Pancreas (tissue), 10 donors: ENCODE results near the gene ITPK1. TPM values are rescaled to one million over a fixed set of nuclear protein-coding genes. Genes with fewer than 3 reads are reported as not detected.

Experiments used
- ATAC-seq, 4 donors: fragments of 200-7000 bp; cut with Tn5 transposase; one replicate each; pipeline versions ENCODE4 v1.8.0 to v1.9.1; 2020; ENCODE audit warnings: mild to moderate bottlenecking in 4 of 4, moderate library complexity in 4 of 4
- DNase-seq, 6 donors: peaks; one replicate each; pipeline ENCODE4 v3.0.0-alpha.2; 2020
- FAIRE-seq: peaks from 2 replicates; lab custom pipeline; 2012; peaks lifted over from hg19 to GRCh38; lab: Jason Lieb, UNC
- H3K27ac ChIP-seq, 4 donors: fragments of 200-600 bp; sonication (generic); 1 replicate in 3 of 4; 2 replicates in 1 of 4; pipeline versions ENCODE4 v1.5.0 to v1.8.0; 2020
- H3K27me3 ChIP-seq, 4 donors: fragments of 200-600 bp; one replicate each; pipeline ENCODE4 v1.8.0; 2021
- H3K36me3 ChIP-seq, 3 donors: fragments of 200-600 bp; sonication (generic) in 1 of 3; one replicate each; pipeline versions ENCODE4 v1.5.0 to v1.8.0; 2020 to 2021
- H3K4me1 ChIP-seq, 3 donors: fragments of 200-600 bp; one replicate each; pipeline ENCODE4 v1.8.0; 2021
- H3K4me3 ChIP-seq, 4 donors: fragments of 200-600 bp; sonication (generic) in 2 of 4; one replicate each; pipeline versions ENCODE4 v1.5.0 to v1.8.0; 2020 to 2021
- H3K9me3 ChIP-seq, 4 donors: fragments of 200-600 bp; one replicate each; pipeline ENCODE4 v1.8.0; 2021
- WGBS, 2 donors: extraction: QIAGEN DNeasy Blood & Tissue Kit; methylation state at CpG; one replicate each; pipeline ENCODE4 v1.1.7; 2013; 5-methylcytosine and 5-hydroxymethylcytosine counted together
- intact Hi-C, 3 donors: fragments of 100-400 bp; cut with DNase I; formaldehyde crosslinking; loops; one replicate each; pipeline versions ENCODE4 v1.11.1 to v1.14.2; 2022
- polyA plus RNA-seq, 2 donors: library from polyadenylated mRNA; stranded (reverse); fragments of 200-250 nt; gene quantifications; one replicate each; pipeline ENCODE4 v1.2.3, GENCODE V29; 2013
- total RNA-seq, 6 donors: library from RNA; stranded (reverse); fragmentation: NEBNext Ultra II Directional in 4 of 6; extraction: Animal tissue kit (Norgen Biotek cat#: 25700) in 4 of 6; gene quantifications; one replicate each; pipeline versions ENCODE4 v1.2.1 to v1.2.4, GENCODE V29; 2021 to 2023
- TF ChIP-seq, protein P1 (sequence below), 4 donors: fragments of 200-600 bp; sonication (generic) in 3 of 4; IDR thresholded peaks; one replicate each; pipeline versions ENCODE4 v1.5.0 to v1.8.0; 2021; ENCODE audit warnings: antibody characterized with exemption in 4 of 4
- donor health status: healthy with polysubstance abuse.
- donor health status: DM: no; HTN: no; CAD: no; lungs with moderate emphysema.
- donor health status: DM: no; HTN: no; CAD: no.
- donor health status: control.
- donor health status: control.
- donor health status: Bipolar disorder and iron deficiency.
- donor health status: DM: yes; HTN: yes; CAD: no.
- donor health status: DM: no; HTN: no; CAD: no.
- donor health status: DM: no; HTN: no; CAD: no.
- donor health status: DM: yes; HTN: yes; CAD: no.

ITPK1 gene
- total and polyA plus RNA-seq, 8 donors: 23.2 to 38.3 (median 33.0) TPM

DNA sequence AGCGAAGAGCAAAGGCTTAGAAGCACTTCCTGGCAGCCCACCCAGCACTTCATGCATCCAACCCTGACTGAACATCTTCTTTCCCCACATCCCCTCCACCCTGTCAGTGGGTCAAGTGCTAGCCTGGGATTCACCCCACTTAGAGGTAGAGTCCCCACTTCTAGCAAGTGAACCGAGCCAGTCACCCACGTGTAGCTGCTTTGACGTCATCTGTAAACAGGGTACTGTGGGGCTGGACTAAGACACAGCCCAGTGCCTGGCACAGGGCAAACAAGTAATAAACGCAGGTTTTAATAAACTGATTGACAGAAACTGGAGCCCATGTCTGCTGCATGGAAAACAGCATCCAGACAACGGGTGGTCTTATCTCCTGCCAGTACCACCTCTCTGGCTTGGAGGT, 61.7 kb downstream of the ITPK1 start:
- Histone ChIP-seq H3K4me3 (no peak overlapping the region), H3K27me3 (no peaks in the 10 kb centered on the region), H3K4me1 (peaks cover 9 to 22% (median 15%) of the 10 kb centered on the region in 3 donors), H3K36me3 (no peaks in the 10 kb centered on the region), H3K9me3 (no peaks in the 10 kb centered on the region), H3K27ac (no peak overlapping the region)
- intact Hi-C loops: no loop called here
- peak in 1 of 6 donors; percentile 18 for DNase-seq
- TF ChIP-seq, protein P1, sequence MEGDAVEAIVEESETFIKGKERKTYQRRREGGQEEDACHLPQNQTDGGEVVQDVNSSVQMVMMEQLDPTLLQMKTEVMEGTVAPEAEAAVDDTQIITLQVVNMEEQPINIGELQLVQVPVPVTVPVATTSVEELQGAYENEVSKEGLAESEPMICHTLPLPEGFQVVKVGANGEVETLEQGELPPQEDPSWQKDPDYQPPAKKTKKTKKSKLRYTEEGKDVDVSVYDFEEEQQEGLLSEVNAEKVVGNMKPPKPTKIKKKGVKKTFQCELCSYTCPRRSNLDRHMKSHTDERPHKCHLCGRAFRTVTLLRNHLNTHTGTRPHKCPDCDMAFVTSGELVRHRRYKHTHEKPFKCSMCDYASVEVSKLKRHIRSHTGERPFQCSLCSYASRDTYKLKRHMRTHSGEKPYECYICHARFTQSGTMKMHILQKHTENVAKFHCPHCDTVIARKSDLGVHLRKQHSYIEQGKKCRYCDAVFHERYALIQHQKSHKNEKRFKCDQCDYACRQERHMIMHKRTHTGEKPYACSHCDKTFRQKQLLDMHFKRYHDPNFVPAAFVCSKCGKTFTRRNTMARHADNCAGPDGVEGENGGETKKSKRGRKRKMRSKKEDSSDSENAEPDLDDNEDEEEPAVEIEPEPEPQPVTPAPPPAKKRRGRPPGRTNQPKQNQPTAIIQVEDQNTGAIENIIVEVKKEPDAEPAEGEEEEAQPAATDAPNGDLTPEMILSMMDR (IDR thresholded peaks at IDR 0.05): no peak
- 78 to 80% methylated on average over 6 of the region's 6 CpGs for WGBS, 2 donors
- ATAC-seq: no peak
- FAIRE-seq: no peak

DNA sequence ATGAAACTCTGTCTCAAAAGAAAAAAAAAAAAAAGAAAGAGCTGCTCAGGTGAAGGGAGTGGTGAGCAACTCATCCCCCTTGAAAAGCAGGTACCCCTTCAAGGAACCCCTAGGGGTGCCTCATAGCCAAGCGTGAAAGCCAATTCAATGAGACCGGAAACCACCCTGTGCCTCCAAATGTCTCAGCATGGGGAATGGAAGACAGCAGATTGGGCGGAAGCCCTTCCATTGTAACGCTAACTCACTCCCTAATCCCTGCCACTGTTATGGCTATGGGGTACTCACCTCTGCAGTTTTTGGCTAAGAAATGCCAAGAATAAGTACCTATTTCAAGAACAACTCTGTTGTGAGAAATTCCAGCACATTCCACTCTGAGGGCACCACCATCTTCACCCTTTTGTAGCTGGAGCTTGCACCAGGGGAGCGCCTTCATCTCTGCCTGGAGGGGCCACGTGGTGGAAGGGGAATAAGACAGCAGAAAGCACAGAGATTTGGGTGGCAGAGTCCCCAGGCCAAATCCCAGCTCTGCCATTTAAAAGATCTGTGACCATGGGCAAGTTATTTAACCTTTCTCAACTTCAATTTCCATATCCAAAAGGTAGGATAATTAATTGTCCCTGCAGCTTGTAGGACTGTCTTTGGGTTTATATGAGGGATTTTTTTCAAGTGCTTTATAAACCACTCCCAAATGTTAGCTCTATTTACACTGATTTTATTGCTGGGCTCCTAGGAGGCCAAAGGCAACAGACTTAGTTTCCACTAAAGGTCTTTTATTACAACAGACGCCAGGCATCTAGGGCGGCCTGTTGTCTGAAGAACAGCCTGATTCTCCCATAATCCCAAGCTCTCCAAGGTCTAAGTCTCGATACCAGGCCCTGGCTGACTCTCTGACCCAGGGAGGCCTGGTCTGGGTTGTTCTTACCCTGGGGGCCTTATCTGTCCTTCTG, 63.9 kb downstream of the ITPK1 start:
- DNase-seq (peak in 1 of 6 donors; percentile 11), FAIRE-seq (no peak), ATAC-seq (no peak)
- WGBS, 2 donors: 97 to 98% methylated on average over 9 of the region's 9 CpGs
- Histone ChIP-seq H3K4me3 (no peak overlapping the region), H3K36me3 (no peaks in the 10 kb centered on the region), H3K27me3 (no peaks in the 10 kb centered on the region), H3K9me3 (no peaks in the 10 kb centered on the region), H3K4me1 (peaks cover 9 to 21% (median 15%) of the 10 kb centered on the region in 3 donors), H3K27ac (no peak overlapping the region)
- TF ChIP-seq, protein P1 (IDR thresholded peaks at IDR 0.05): no peak
- intact Hi-C loops: no loop called here

DNA sequence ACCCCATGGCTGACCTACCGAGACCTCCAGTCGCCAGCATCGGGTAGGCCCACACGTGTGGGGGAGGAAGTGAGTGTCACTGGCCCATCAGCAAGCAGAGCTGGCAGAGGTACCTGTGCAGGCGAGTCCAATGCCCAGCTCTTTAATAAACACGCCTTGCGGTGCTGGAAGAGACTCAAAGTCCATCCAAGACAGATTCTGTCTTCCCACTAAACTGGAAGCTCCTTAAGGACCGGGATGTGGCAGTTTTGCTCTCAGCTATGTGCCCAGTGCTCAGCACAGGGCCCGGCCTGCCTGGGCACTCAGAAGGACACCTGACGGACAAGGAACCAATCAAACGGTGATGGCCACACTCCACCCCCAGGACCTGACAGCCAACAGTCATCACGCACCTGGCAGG, 65.0 kb downstream of the ITPK1 start:
- intact Hi-C loops: no loop called here
- no peak for FAIRE-seq
- 69 to 72% methylated on average over 12 of the region's 12 CpGs for WGBS, 2 donors
- peak in 1 of 6 donors; percentile 42 for DNase-seq
- TF ChIP-seq, protein P1 (IDR thresholded peaks at IDR 0.05): no peak
- Histone ChIP-seq H3K36me3 (no peaks in the 10 kb centered on the region), H3K4me1 (peaks cover 0 to 10% (median 6%) of the 10 kb centered on the region in 3 donors), H3K27ac (no peak overlapping the region), H3K4me3 (no peak overlapping the region), H3K27me3 (no peaks in the 10 kb centered on the region), H3K9me3 (no peaks in the 10 kb centered on the region)
- peak in 1 of 4 donors; percentile 31 for ATAC-seq

DNA sequence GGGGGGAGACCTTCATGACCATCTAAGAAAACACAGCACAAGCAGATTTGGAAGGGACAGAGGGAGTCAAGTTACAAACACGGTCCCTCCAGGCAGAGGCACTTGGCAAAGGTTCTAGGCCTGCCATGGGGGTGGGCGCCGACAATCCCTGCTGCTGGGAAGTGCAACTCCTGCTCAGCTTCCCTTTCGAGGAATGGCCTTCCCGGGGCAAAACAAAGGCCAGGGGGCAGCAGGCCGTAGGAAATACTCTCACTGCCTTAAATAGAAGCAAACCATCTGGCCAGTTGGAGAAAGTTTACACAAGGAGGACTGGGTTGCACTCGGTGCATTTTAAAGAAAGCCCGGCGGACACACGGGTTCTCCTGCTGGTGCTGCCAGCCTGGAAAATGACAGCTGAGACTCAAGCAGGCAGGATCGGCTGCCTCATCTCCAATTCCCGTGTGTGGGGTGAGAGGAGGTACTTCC, 65.8 kb downstream of the ITPK1 start:
- H3K36me3 ChIP-seq: no peaks in the 10 kb centered on the region
- WGBS, 2 donors: 38 to 40% methylated on average over 12 of the region's 12 CpGs
- no peak for FAIRE-seq
- H3K27ac ChIP-seq: no peak overlapping the region
- H3K4me1 ChIP-seq: peaks cover 0 to 9% (median 8%) of the 10 kb centered on the region in 3 donors
- peak in 1 of 6 donors; percentile 32 for DNase-seq
- TF ChIP-seq, protein P1 (IDR thresholded peaks at IDR 0.05): no peak
- intact Hi-C loops: no loop called here
- no peaks in the 10 kb centered on the region for H3K9me3 ChIP-seq
- no peaks in the 10 kb centered on the region for H3K27me3 ChIP-seq
- ATAC-seq: peak; percentile 28 to 73 (median 44)
- H3K4me3 ChIP-seq: no peak overlapping the region
